Activated CD8-positive, alpha-beta memory T cell treated with anti-CD3 and anti-CD28 coated beads for 24 hours (primary cell): ENCODE results near the gene ATG4D.

Experiments used
- DNase-seq: peaks from one replicate; pipeline ENCODE4 v3.0.0-alpha.2; 2020

The ATG4D gene

DNA sequence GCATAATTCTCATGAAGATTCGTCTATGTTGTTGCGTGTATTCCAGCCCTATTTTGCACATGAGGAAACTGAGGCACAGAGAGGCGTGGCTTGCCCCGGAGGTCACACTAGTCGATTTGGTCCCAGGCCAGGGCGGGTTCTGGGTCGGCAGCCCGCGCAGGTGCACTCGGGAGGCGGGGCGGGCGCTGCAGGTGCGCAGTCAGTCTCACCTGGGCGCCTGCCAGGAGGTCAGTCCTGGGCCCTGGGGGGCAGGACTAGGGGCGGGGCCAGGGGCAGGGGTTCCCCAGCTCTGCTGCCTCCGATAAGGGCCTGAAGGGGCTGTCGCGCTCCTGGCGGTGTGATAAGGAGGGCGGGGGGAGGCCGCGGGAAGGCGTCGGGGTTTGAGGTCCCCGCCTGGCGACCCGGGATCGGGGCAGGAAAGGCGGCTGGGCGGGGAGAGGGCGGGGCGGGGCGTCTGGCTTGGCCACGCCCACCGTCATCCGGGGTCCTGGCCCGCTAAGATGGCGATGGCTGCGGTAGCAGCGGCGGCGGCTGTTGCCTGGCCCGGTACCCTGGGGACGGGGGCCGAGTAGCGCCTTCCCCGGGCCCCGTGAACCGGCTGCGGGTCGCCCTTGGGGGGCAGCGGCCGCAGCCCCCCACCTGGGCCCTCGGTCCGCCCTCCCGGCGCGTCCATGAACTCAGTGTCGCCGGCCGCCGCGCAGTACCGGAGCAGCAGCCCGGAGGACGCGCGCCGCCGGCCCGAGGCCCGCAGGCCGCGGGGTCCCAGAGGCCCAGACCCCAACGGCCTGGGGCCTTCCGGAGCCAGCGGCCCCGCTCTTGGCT lies at the start of gene ATG4D:
Gene ATG4D, plus strand, starts transcription at position 485 of the 822 bp plus-strand sequence. Its CDS starts 187 bp downstream, at position 672.
- DNase-seq: peak; percentile 92

- DNase-seq: no peak
Measured at GRCh38 chr19:10497371-10497770, 46.3 kb upstream of the ATG4D start.

- DNase-seq: no peak
Measured at GRCh38 chr19:10499550-10500246, 44.0 kb upstream of the ATG4D start.

DNA sequence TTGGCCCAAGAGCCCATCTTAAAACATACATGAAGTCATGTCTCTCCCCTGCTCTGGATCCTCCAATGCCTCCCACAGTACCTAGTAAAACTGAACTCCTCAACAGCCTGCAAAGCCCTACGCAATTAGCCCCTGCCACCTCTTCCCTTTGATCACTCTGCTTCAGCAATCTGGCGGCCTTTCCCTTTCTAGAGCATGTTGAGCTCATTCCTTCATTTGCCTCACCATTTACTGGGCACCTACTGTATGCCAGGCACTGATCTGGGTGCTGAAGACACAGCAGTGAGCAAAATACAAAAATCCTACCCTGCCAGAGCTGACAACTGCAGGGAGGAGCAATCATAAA lies 43.5 kb upstream of the ATG4D start:
- no peak for DNase-seq

- DNase-seq: peak; percentile 84
Measured at GRCh38 chr19:10501971-10502523, 41.7 kb upstream of the ATG4D start.

GRCh38 chr19:10502524-10503001 lies 41.1 kb upstream of the ATG4D start:
- peak; percentile 97 for DNase-seq

- no peak for DNase-seq
Measured at GRCh38 chr19:10503002-10503789, 40.5 kb upstream of the ATG4D start, which contains the start of gene KEAP1. Gene KEAP1 (minus strand): TSS chr19:10503356. CDS start chr19:10500033, 3,323 bp downstream.

- DNase-seq: peak; percentile 93
Measured at GRCh38 chr19:10505583-10506229, 38.0 kb upstream of the ATG4D start.

DNA sequence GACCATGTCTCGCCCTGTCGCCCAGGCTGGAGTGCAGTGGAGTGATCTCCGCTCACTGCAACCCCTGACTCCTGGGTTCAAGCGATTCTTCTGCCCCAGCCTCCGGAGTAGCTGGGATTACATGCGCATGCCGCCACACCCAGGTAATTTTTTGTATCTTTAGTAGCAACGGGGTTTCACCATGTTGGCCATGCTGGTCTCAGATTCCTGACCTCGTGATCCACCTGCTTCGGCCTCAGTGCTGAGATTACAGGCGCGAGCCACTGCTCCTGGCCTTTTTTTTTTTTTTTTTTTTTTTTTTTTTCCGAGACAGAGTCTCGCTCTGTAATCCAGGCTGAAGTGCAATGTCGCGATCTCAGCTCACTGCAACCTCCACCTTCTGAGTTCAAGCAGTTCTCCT lies 35.7 kb upstream of the ATG4D start:
- DNase-seq: no peak

- DNase-seq: no peak
Measured at GRCh38 chr19:10508707-10509106, 35.0 kb upstream of the ATG4D start.

DNA sequence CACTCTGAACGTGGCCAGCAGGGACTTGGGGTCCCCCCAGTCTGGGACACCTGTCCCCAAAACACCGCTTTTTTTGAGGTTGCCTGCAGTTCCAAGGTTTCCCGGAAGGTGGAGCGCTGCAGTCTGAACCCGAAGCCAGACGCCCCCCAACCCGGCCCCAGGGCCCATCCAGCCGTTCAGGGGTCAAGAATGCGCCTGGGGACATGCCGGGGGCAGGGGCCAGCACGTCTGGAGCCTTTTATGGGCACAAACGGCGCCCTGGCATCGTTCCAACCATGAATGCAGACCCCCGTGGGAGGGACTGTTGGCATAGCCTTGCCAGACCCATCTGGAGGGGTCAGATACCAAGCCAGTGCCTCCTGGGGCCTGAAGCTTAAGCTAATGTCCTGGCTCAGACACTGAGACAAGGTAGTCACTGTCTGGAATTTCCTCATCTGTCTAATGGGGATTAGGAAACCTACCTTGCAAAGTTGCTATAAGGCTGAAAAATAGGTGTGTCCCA lies 33.4 kb upstream of the ATG4D start:
- DNase-seq: peak; percentile 86

DNA sequence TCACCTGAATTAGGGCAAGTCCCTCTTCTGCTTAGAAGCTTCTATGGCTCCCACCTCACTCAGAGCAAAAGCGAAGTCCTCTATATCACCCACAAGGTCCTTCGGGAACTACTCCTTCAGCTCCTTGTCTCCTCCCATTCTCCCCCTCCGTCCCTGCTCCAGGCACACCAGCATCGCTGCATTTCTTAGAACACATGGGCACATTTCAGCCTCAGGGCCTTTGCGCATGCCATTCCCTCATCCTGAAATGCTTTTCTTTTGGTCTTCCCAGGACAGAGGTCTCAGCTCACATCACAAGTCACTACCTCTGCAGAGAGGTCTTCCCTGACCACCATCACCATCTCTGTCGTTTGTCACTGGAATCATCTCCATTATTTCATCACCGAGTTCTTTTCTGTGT lies 30.5 kb upstream of the ATG4D start:
- DNase-seq: no peak

DNA sequence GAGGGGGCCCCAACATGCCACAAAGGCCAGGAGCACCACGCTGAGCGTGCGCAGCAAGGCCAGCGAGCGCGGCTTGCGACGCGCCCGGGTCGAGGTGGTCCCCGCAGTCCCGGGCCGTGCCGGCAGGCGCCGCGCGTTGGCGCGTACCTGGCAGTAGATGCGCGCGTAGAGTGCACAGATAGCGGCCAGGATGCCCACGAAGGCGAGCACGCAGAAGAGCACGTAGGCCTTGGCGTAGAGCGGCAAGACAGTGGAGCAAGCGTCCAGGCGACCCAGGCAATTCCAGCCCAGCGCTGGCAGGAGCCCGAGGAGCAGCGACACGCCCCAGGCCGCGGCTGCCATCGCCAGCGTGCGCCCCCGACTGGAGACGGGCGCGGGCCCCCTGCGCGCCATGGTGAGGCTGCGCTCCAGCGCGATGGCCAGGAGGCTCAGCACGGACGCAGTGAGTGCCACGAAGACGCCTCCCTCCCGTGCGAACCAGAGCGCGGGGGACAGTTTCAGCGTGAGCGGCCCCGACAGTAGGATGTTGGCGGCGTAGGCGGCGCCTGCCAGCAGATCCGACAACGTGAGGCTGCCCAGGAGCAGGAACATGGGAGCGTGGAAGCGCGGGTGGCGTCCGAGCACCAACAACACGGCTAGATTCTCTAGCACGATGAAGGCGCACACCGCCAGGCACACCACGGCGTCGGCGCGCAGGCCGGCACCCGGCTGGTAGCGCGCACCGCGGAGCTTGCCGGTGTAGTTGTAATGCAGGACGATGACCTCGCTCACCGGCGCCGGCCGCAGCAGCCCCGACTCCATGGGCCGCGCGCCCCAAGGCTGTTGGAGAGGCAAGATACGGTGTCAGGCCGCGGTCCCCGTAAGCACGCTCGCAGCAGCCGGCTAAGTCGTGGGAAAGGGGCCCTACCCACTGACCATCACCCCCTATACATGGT lies 29.2 kb upstream of the ATG4D start:
- peak; percentile 78 for DNase-seq

DNA sequence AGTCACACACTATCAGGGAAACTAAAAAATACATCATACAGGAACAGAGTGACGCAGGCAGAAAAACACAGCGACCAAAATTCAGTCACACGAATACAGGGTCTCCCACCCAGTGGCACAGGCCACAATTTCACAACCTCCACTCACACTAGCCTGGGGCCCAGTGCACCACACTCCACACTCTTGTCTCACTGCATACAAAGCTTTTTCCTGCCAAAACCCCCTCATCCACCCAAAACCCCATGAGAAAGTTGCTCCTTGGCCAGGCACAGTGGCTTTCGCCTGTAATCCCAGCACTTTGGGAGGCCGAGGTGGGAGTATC lies 27.7 kb upstream of the ATG4D start:
- DNase-seq: no peak

GRCh38 chr19:10516671-10517286 lies 26.9 kb upstream of the ATG4D start:
- no peak for DNase-seq

DNA sequence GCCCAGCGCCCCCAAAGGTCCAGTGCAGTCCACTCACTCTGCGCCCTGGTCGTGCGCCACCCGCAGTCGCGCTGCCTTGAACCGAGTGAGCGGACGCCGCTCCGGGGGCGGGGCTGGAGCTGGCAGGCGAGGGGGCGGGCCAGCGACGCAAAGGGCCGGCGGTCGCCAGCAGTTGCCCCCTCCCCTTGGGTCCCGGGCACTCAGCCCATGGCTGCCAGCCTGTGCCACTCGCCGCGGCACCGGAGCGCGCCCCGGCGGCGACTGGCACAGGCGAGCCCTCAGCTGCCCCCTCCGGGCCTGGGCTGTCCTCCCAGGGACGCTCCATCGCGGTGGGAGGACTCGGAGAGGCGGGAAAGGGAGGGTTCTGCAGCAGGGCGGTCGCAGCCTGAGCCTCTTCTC lies 26.3 kb upstream of the ATG4D start, which contains the start of gene S1PR5:
Gene S1PR5, minus strand, starts transcription at position 87 of the 399 bp plus-strand sequence. CDS start 2,436 bp downstream, outside the sequence.
- DNase-seq: no peak

- DNase-seq: no peak
Measured at GRCh38 chr19:10517760-10518443, 25.8 kb upstream of the ATG4D start.

DNA sequence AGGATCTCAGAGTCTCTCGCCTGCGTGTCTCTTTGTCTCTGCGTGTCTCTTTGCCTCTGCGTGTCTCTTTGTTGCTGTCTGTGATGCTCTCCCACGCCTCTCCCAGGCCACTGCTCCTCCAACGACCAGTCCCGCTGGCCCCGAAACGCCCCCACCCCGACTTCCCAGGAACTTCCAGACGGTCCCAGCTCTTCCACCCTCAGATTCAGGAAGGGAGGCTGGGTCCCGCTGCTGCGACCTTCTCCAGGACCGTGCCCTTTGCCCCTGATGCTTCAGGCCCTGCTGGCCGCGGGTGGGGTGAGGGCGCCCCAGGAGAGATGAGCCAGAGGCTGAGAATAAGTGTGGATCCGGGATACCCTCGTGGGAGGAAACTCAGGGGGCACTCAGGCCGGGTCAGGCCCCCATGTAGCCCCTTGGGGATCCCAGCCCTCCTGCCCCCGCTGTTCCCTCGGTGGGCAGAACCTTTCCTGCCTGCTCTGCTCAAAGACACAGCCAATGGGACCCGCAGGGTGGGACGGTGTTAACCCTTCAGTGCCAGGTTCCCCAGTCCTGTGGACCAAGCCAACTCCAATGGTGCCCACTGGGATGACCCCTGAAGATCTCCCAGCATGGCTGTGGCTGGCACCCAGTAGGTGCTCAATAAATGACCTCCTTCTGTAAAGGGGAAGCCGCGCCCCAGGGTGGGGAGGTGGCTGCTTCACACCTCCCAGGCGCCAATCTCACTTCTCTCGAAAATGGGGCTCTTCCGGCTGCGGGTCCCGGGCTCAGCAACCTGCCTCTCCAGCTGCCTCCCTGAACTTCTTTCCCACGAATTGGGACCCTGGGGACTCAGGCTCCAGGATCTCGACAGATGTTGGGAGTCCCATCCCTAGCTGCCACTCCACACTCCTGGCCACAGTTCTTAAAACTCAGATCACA lies 25.0 kb upstream of the ATG4D start:
- no peak for DNase-seq

DNA sequence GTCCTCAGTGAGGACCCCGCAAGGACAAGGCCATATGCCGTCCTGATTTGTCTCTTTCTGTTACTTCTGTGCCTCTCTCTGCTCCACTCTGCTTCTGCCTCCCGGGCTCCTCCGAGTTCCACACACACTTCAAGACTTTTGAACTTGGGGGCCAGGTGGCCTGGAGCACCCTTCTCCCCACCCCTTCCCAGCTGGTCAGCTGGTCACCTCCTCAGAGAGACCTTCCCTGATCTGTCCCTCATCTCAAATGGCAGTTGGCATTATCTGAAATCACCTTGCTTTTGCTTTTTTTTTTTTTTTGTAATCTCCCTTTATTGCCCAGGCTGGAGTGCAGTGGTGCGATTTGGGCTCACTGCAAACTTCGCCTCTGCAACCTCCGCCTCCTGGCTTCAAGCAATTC lies 24.3 kb upstream of the ATG4D start:
- DNase-seq: no peak
